Ishikawa (cell line): ENCODE results near the gene GALNT5.

Experiments used
- CEBPB ChIP-seq: IDR thresholded peaks from 2 replicates; pipeline ENCODE4 v1.6.1; 2012
- CREB1 ChIP-seq: IDR thresholded peaks from 2 replicates; pipeline ENCODE4 v1.6.1; 2012; ENCODE audit warnings: low read depth
- EGR1 ChIP-seq: IDR thresholded peaks from 2 replicates; pipeline ENCODE4 v1.6.1; 2012
- EP300 ChIP-seq: IDR thresholded peaks from 2 replicates; pipeline ENCODE4 v1.6.1; 2012; ENCODE audit warnings: borderline replicate concordance
- FOXM1 ChIP-seq: IDR thresholded peaks from 2 replicates; pipeline ENCODE4 v1.6.1; 2012; ENCODE audit warnings: low read depth, borderline replicate concordance
- MAX ChIP-seq: IDR thresholded peaks from 2 replicates; pipeline ENCODE4 v1.6.1; 2012
- NFIC ChIP-seq: IDR thresholded peaks from 2 replicates; pipeline ENCODE4 v1.6.1; 2012
- RAD21 ChIP-seq: IDR thresholded peaks from 2 replicates; pipeline ENCODE4 v1.6.1; 2012; ENCODE audit warnings: low read depth
- TAF1 ChIP-seq: IDR thresholded peaks from 2 replicates; pipeline ENCODE4 v1.6.1; 2012; ENCODE audit warnings: low read depth, mild to moderate bottlenecking
- TCF12 ChIP-seq: IDR thresholded peaks from 2 replicates; pipeline ENCODE4 v1.6.1; 2012; ENCODE audit warnings: low read depth
- TEAD4 ChIP-seq: IDR thresholded peaks from 2 replicates; pipeline ENCODE4 v1.6.1; 2012
- USF1 ChIP-seq: IDR thresholded peaks from 2 replicates; pipeline ENCODE4 v1.6.1; 2012
- YY1 ChIP-seq: IDR thresholded peaks from 2 replicates; pipeline ENCODE4 v1.6.1; 2012; ENCODE audit warnings: low read depth
- ZBTB7A ChIP-seq: IDR thresholded peaks from 2 replicates; pipeline ENCODE4 v1.6.1; 2012; ENCODE audit warnings: low read depth
- TF ChIP-seq, protein P1 (sequence below): IDR thresholded peaks from 2 replicates; pipeline ENCODE4 v1.6.1; 2012; ENCODE audit warnings: low read depth, mild to moderate bottlenecking

Gene GALNT5, protein sequence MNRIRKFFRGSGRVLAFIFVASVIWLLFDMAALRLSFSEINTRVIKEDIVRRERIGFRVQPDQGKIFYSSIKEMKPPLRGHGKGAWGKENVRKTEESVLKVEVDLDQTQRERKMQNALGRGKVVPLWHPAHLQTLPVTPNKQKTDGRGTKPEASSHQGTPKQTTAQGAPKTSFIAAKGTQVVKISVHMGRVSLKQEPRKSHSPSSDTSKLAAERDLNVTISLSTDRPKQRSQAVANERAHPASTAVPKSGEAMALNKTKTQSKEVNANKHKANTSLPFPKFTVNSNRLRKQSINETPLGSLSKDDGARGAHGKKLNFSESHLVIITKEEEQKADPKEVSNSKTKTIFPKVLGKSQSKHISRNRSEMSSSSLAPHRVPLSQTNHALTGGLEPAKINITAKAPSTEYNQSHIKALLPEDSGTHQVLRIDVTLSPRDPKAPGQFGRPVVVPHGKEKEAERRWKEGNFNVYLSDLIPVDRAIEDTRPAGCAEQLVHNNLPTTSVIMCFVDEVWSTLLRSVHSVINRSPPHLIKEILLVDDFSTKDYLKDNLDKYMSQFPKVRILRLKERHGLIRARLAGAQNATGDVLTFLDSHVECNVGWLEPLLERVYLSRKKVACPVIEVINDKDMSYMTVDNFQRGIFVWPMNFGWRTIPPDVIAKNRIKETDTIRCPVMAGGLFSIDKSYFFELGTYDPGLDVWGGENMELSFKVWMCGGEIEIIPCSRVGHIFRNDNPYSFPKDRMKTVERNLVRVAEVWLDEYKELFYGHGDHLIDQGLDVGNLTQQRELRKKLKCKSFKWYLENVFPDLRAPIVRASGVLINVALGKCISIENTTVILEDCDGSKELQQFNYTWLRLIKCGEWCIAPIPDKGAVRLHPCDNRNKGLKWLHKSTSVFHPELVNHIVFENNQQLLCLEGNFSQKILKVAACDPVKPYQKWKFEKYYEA

GRCh38 chr2:157257312-157258252 is at the start of gene GALNT5:
Gene GALNT5 (plus strand): TSS chr2:157257705. CDS start chr2:157258083, 378 bp downstream.
- TF ChIP-seq ZBTB7A (no peak), NFIC (no peak), MAX (peak; percentile 45; the same call in 1 of the 2 replicates)
- TF ChIP-seq, protein P1, sequence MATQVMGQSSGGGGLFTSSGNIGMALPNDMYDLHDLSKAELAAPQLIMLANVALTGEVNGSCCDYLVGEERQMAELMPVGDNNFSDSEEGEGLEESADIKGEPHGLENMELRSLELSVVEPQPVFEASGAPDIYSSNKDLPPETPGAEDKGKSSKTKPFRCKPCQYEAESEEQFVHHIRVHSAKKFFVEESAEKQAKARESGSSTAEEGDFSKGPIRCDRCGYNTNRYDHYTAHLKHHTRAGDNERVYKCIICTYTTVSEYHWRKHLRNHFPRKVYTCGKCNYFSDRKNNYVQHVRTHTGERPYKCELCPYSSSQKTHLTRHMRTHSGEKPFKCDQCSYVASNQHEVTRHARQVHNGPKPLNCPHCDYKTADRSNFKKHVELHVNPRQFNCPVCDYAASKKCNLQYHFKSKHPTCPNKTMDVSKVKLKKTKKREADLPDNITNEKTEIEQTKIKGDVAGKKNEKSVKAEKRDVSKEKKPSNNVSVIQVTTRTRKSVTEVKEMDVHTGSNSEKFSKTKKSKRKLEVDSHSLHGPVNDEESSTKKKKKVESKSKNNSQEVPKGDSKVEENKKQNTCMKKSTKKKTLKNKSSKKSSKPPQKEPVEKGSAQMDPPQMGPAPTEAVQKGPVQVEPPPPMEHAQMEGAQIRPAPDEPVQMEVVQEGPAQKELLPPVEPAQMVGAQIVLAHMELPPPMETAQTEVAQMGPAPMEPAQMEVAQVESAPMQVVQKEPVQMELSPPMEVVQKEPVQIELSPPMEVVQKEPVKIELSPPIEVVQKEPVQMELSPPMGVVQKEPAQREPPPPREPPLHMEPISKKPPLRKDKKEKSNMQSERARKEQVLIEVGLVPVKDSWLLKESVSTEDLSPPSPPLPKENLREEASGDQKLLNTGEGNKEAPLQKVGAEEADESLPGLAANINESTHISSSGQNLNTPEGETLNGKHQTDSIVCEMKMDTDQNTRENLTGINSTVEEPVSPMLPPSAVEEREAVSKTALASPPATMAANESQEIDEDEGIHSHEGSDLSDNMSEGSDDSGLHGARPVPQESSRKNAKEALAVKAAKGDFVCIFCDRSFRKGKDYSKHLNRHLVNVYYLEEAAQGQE: no peak

DNA sequence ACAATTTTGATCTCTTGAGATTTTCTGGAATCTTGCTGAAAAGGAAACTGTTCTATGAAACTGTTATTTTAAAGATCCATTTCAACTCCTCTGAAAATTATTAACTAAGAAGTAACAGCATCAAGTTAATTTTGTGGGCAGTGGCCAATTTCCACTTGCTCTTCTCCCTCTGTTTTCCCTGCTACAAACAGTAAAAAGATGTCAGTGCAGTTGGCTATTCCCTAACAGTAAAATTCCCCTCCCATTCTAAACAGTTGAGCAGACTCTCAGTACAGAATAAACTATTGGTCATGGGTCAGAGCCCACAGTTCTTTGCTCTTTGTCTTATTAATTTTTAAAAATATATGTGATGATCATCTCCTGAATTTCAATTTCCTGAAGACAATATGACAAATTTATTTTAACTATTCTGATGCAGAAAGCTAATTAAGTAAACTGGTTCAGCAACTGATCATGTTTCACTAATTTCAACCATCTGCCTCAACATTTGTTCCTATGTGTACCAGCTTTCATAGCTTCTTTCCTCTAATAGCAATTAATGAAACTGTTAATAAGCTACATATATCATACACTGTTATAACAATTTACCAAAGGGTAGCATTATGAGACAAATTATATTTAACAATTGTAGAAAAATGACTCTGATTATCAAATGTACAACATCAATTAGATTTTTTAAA is 41.1 kb upstream of the GALNT5 start:
- TF ChIP-seq NFIC: no peak
- no peak for TF ChIP-seq USF1
- TF ChIP-seq RAD21: no peak
- no peak for TF ChIP-seq FOXM1
- no peak for TF ChIP-seq TCF12
- no peak for TF ChIP-seq ZBTB7A
- TF ChIP-seq EP300: no peak
- TF ChIP-seq, protein P1: no peak
- no peak for TF ChIP-seq MAX
- no peak for TF ChIP-seq CREB1
- no peak for TF ChIP-seq YY1
- no peak for TF ChIP-seq EGR1
- no peak for TF ChIP-seq CEBPB
- TF ChIP-seq TAF1: no peak
- TF ChIP-seq TEAD4: no peak

GRCh38 chr2:157217409-157217808 is 40.1 kb upstream of the GALNT5 start:
- TF ChIP-seq ZBTB7A (no peak), CREB1 (no peak), RAD21 (no peak), YY1 (no peak), NFIC (no peak)

DNA sequence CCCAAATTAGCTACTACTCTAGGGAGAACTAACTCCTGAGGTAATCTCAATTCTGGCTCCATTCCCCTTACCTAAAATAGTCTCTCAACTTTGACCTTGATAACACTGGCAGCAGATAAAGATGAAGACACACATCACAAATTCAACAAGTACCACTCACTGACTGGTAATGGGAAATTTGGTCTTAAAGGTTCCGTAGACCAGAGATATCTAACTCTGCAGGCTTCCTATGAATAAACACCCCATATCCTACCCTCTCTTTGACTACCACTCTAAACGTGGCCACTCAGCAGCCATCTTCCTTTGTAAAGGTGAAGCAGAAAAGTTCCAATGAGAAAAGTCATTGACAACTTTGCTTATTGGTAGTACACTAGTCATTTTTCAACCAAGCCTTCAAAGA is 38.6 kb upstream of the GALNT5 start:
- no peak for TF ChIP-seq TEAD4
- no peak for TF ChIP-seq RAD21
- no peak for TF ChIP-seq ZBTB7A
- no peak for TF ChIP-seq EGR1
- no peak for TF ChIP-seq USF1
- no peak for TF ChIP-seq FOXM1
- no peak for TF ChIP-seq EP300
- TF ChIP-seq TCF12: no peak
